Colon (tissue), 2 donors: ENCODE data around the gene SPRED3.
A peak's percentile ranks its signal among the peaks of the same experiment; 100 is the strongest.

Experiments used
- FAIRE-seq: peaks from 2 replicates; lab custom pipeline; 2012; peaks lifted over from hg19 to GRCh38; lab: Jason Lieb, UNC
- donor health status: control.
- donor health status: control.

SPRED3 gene

GRCh38 chr19:38371081-38371480 is 17.4 kb upstream of the SPRED3 start:
- no peak for FAIRE-seq

GRCh38 chr19:38373907-38374331 is 14.6 kb upstream of the SPRED3 start:
- no peak for FAIRE-seq

GRCh38 chr19:38374332-38375097 is 14.0 kb upstream of the SPRED3 start, which contains the start of gene PSMD8:
TSS of gene PSMD8 (plus strand) at chr19:38374571. CDS start at chr19:38374602, 31 bp downstream.
- peak; percentile 94 for FAIRE-seq

GRCh38 chr19:38375098-38375493 is 13.4 kb upstream of the SPRED3 start:
- FAIRE-seq: no peak

- no peak for FAIRE-seq
These were observed 12.7 kb upstream of the SPRED3 start for GRCh38 chr19:38375748-38376147.

- FAIRE-seq: no peak
These were observed 11.9 kb upstream of the SPRED3 start for GRCh38 chr19:38376576-38376975.

GRCh38 chr19:38377052-38377451 is 11.4 kb upstream of the SPRED3 start:
- FAIRE-seq: no peak

GRCh38 chr19:38378866-38379265 is 9.6 kb upstream of the SPRED3 start:
- FAIRE-seq: no peak

GRCh38 chr19:38381138-38381537 is 7.4 kb upstream of the SPRED3 start:
- FAIRE-seq: no peak

- FAIRE-seq: no peak
These were observed 5.3 kb upstream of the SPRED3 start for GRCh38 chr19:38383184-38383583.

GRCh38 chr19:38383743-38384142 is 4.8 kb upstream of the SPRED3 start:
- FAIRE-seq: no peak

GRCh38 chr19:38384209-38385027 is 4.1 kb upstream of the SPRED3 start:
- FAIRE-seq: no peak

- no peak for FAIRE-seq
These were observed 3.3 kb upstream of the SPRED3 start for GRCh38 chr19:38385057-38385803.

GRCh38 chr19:38385804-38386257 is 2.7 kb upstream of the SPRED3 start:
- FAIRE-seq: no peak

- FAIRE-seq: no peak
These were observed 2.1 kb upstream of the SPRED3 start for GRCh38 chr19:38386300-38386970.

- FAIRE-seq: no peak
These were observed 1.4 kb upstream of the SPRED3 start for GRCh38 chr19:38386971-38387549.

GRCh38 chr19:38387550-38388348 is 748 bp upstream of the SPRED3 start, which contains the start of gene GGN:
TSS of gene GGN (minus strand) at chr19:38388034. CDS start at chr19:38387261, 773 bp downstream.
- no peak for FAIRE-seq

GRCh38 chr19:38389101-38389925 is 816 bp downstream of the SPRED3 start:
- no peak for FAIRE-seq
